ENCODE results near the gene ACAN. TPM values are rescaled to one million over a fixed set of nuclear protein-coding genes. Genes with fewer than 3 reads are reported as not detected.

Gene ACAN
- total and polyA plus RNA-seq, 2 donors (not counting 3 experiments of a cell fraction or from before 2014, with no cell fraction given), result not detected

GRCh38 chr15:88911766-88912118, 108.5 kb downstream of the ACAN start:
- intact Hi-C loops (cut with micrococcal nuclease) (loop anchor here (1.0 kb wide), 2 partner anchors 7 to 14 kb away; no protein-coding TSS in a partner anchor), dilution Hi-C loops (cut with MboI; ENCODE audit: extremely low pct_ligation_motif_present, low sequenced_read_pairs) (no loop called here)
- FAIRE-seq, result no peak
- H3K4me2 ChIP-seq (ENCODE audit: insufficient read depth, low read length), result no peak overlapping the region
- no peak for DNase-seq (ENCODE audit: low read depth, low spot score)
- no peaks in the 10 kb centered on the region for H3K27me3 ChIP-seq (ENCODE audit: control insufficient read depth in 2 of 2, insufficient read depth in 2 of 2, low read length in 2 of 2)
- no peaks in the 10 kb centered on the region for H3K79me2 ChIP-seq (ENCODE audit: control insufficient read depth, insufficient read depth, low read length)
- no peak for TF ChIP-seq JUN (IDR thresholded peaks at IDR 0.05; ENCODE audit: borderline replicate concordance, insufficient read depth, insufficient read length, low read depth)
- TF ChIP-seq CTCF (IDR thresholded peaks at IDR 0.05; ENCODE audit: extremely low read depth in 1 of 2, insufficient read depth in 1 of 2, low read depth in 1 of 2, low read length in 2 of 2), result no peak
- TF ChIP-seq MAX (IDR thresholded peaks at IDR 0.05; ENCODE audit: insufficient read depth, insufficient read length), result no peak
- TF ChIP-seq POLR2A (IDR thresholded peaks at IDR 0.05; ENCODE audit: low read depth, low read length), result no peak
- no peak for TF ChIP-seq GATA2 (IDR thresholded peaks at IDR 0.05; ENCODE audit: insufficient read depth, insufficient read length, low read depth, low read length)
- no peak for TF ChIP-seq EZH2 (IDR thresholded peaks at IDR 0.05; ENCODE audit: borderline replicate concordance, low read depth, low read length, severe bottlenecking)
- no peak for TF ChIP-seq FOS (IDR thresholded peaks at IDR 0.05; ENCODE audit: borderline replicate concordance, insufficient read depth, low read length)
- TF ChIP-seq POLR2AphosphoS5 (IDR thresholded peaks at IDR 0.05; ENCODE audit: insufficient read depth, low read depth, low read length), result no peak
- no peak for TF ChIP-seq MYC (IDR thresholded peaks at IDR 0.05; ENCODE audit: low read depth, low read length)
- BruUV-seq (replicated peaks), result no TSS peak
- H3K27ac ChIP-seq (ENCODE audit: insufficient read depth, low read depth, low read length), result no peak overlapping the region
- ChIA-PET CTCF (interaction anchor here (0.9 to 1.6 kb wide), 4 partner anchors 33 to 294 kb away, joined by 3 to 5 read pairs (median 4); no protein-coding TSS in a partner anchor), POLR2A (interaction anchor here (1.3 kb wide), 1 partner anchor 281 kb away, joined by 5 read pairs; no protein-coding TSS in a partner anchor)
- H3K9me3 ChIP-seq (replicated peaks; ENCODE audit: control insufficient read depth, insufficient read depth, low read length), result no peaks in the 10 kb centered on the region
- no peaks in the 10 kb centered on the region for H4K20me1 ChIP-seq (replicated peaks; ENCODE audit: control insufficient read depth, extremely low read depth, insufficient read depth, low read length)
- H3K4me3 ChIP-seq (replicated peaks in 1 of 3; ENCODE audit: insufficient read depth in 1 of 3, low read depth in 1 of 3, low read length in 3 of 3), result no peak overlapping the region
- H2AFZ ChIP-seq (ENCODE audit: low read depth, low read length), result no peak overlapping the region
- no peaks in the 10 kb centered on the region for H3K9me1 ChIP-seq (replicated peaks; ENCODE audit: control insufficient read depth, extremely low read depth, insufficient read depth, low read length)
- no peak overlapping the region for H3K9ac ChIP-seq (replicated peaks; ENCODE audit: extremely low read depth, insufficient read depth, low read length)
- H3K36me3 ChIP-seq (ENCODE audit: control insufficient read depth in 2 of 2, extremely low read depth in 1 of 2, insufficient read depth in 2 of 2, low read length in 2 of 2), result no peaks in the 10 kb centered on the region
- H3K4me1 ChIP-seq (ENCODE audit: control insufficient read depth, extremely low read depth, insufficient read depth, low read length), result peaks cover 12% of the 10 kb centered on the region
